ENCODE data around the gene GLUL. TPM values are rescaled to one million over a fixed set of nuclear protein-coding genes. Genes with fewer than 3 reads are reported as not detected.
"Not testable (repeated sequence)": the region's sequence is repeated elsewhere in the genome, so short reads cannot be mapped to it uniquely, and the experiment has no call there.

Gene GLUL
- polyA plus RNA-seq, 3 donors: 305 to 322 (median 308) TPM

DNA sequence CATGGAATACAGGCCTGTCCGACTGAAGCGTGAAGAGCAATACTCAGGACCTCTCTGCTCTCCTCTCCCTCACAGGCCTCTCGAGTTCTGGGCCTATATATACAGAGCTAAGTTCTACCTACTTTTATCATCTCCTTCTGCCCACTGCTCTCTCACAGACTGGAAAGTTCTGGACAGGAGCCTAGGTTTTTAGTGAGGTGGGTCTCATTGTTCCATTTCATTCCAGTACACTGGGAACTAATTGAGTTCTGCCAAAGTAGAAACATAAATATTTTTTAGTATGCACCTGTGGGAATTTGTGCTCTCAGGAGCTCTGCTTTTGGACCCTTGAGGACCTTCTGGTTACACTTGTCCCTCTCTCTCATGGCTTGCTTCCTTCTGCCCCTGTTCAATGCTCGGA lies 9.0 kb upstream of the GLUL start, which contains the start of gene TEDDM1:
TSS of gene TEDDM1 (minus strand) at position 101 of the 400 bp plus-strand sequence. CDS start 182 bp downstream, outside the sequence.
- DNase-seq: no peak

GRCh38 chr1:182397653-182398393 lies 6.2 kb upstream of the GLUL start:
- no peak for DNase-seq

DNA sequence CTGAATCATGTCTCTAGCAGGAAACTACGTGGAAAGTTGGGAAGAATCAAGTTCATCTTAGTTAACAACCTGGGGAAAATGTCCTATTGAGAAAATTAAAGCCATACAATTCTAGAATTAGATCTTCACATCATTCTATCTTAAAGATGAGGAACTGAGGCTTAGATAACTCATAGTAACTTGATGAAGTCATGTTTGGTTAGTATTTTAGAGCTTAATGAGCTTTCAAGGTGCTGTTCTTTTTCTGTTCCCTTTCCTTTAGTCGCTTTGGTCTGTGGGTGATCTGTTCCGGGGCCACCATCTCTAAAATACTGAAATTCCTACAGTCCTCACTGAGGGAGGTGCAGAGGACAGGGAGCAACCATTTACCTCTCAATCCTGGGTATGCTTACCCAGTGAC lies 4.3 kb upstream of the GLUL start:
- DNase-seq: no peak

GRCh38 chr1:182394055-182394775 lies 2.6 kb upstream of the GLUL start:
- DNase-seq: no peak

DNA sequence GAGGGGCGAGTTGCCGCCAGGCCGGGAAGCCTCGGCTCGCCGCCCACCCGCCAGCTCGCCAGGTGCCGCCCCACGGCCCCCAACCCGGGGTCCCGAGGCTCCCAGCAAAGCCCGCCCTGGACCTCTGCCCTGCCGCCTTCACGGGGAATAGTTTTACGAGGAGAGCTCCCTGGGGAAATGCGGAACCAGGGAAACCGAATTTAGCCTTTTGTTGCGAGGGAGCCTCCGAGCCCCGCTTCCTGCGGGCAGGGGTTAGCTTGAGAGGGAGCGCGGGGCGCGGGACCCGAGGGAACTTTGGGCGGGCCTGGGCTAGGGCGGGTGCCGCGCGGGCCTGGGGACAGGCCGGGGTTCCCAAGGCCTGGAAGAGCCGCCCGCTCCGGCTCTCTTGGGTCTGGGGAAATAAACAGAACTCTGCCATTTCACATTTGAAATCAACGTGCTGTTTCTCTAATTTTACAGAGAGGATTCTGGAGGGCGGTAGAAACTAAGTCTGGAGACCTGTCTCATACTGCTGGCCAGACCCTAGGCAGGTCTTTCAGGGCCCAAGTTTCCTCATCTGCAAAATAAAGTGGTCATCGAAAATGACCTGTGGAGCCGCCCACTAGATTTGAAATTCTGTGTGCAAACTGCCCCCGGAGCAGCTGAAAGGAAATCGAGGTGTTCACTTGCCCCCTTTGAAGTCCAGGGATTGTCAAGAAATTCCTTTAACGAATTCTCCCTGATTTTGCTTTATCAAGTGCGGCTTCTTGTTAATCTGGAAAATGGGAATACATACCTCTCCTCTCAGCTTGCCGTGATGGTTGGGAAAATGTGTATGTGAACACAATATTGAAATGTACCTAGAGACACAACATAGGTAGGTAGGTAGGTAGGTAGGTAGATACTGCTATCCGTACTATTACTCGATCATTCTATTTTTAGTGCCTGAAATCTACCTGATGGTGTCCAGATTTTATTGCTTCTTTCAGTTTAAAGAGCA lies 749 bp upstream of the GLUL start:
- DNase-seq: no peak

GRCh38 chr1:182391028-182391361 lies 595 bp downstream of the GLUL start:
- DNase-seq: no peak

DNA sequence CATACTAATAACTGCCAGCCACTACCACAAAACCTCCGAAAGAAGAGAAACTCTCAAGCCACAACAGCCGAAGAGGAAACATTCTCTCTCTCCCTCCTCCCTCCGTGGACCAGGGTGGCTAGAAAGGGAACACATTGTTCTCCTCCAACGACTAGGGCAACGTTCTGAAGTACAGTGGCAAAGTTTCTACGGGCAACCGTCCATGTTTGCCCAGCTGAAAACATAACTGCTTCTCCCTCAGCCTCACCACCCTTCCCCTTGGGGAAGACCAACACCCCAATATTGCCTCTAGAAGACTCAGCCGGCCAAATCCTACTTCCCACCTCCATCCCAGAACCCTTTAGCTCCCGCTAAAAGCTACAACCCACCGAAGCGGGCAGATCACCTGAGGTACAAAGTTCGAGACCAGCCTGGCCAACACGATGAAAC lies 2.0 kb downstream of the GLUL start:
- no peak for DNase-seq

DNA sequence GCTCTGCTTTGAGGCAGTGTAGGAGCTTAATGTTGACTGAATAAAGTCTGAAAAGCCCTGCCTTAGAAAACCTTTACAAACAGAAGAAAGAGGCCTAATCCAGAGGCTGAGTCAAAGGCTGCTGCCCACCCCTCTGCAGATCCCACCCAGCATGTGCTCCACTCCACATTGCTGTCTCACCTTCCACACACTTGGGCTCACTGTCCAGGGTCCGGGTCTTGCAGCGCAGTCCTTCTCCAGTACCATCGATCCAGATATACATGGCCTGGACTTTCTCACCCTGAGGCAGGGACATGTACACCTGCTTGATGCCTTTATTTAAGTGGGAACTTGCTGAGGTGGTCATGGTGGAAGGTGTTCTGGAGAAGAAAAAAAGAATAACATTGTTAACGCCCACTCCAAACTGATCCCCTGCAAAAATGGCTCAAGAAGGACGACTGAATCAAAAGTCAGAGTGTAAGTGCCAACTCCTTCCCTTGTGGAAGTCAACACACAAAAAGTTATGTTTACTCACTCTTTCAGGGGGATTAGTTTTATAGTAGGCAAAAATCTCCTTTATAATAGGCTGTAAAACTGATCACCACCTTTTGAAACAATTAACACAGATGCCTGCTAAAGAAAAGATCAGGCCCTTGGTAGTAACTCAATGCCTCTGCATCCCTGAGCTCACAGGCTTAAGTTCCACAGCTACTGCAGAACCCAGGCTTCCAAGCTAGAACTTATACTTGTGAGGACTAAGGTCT lies 3.0 kb downstream of the GLUL start:
- DNase-seq: no peak

- no peak for DNase-seq
Observed at GRCh38 chr1:182387566-182387965, 4.0 kb downstream of the GLUL start.

GRCh38 chr1:182386980-182387379 lies 4.6 kb downstream of the GLUL start:
- no peak for DNase-seq

DNA sequence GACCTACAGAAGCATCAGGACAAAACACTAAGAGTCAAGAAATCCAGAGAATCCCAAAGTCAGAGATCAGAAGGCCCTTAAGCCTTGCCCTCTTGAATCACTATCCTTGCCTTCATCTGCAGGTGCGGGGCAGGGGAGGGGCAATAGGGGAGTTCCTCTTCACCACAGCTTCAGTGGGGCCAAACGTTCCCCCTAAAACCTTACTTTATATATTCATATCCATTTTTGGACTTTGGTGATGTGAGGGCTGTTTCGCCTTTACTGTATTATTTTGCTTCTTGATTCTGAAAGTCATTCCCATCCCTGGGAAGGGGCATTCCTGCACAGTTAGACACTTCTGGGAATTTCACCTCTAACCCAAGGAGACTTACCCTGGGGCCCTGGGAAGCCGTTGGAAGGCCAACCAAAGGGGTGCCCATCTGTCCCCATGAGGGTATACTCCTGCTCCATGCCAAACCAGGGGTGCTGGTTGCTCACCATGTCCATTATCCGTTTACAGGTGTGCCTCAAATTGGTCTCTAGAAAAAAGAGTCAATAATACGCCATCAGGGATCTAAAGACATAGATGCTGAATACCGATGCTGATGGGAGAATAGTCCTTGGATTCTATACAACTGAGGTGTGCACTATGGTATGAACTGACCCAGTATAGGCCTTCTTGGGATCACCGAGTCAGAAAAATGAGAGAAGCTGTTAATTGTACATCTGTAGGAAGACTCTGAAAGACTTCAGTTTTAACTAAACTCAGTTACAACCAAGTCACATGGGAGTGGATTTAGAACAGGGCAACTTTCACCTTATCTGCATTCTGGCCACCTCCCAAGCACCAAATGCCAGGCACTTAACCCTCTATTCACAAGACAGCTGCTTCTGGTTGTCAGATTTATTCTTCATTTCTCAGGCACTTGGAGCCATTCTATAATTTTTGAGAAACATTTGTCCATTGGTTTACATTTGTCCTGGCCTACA lies 5.4 kb downstream of the GLUL start:
- DNase-seq: no peak

GRCh38 chr1:182384387-182384960 lies 7.1 kb downstream of the GLUL start:
- DNase-seq: no peak

- DNase-seq: no peak
Observed at GRCh38 chr1:182383934-182384333, 7.7 kb downstream of the GLUL start.

- DNase-seq: no peak
Observed at GRCh38 chr1:182383037-182383661, 8.4 kb downstream of the GLUL start.

GRCh38 chr1:182381962-182382819 lies 9.4 kb downstream of the GLUL start:
- no peak for DNase-seq

GRCh38 chr1:182380199-182380598 lies 11.4 kb downstream of the GLUL start:
- no peak for DNase-seq

GRCh38 chr1:182379781-182380180 lies 11.8 kb downstream of the GLUL start:
- DNase-seq: not testable (repeated sequence)

DNA sequence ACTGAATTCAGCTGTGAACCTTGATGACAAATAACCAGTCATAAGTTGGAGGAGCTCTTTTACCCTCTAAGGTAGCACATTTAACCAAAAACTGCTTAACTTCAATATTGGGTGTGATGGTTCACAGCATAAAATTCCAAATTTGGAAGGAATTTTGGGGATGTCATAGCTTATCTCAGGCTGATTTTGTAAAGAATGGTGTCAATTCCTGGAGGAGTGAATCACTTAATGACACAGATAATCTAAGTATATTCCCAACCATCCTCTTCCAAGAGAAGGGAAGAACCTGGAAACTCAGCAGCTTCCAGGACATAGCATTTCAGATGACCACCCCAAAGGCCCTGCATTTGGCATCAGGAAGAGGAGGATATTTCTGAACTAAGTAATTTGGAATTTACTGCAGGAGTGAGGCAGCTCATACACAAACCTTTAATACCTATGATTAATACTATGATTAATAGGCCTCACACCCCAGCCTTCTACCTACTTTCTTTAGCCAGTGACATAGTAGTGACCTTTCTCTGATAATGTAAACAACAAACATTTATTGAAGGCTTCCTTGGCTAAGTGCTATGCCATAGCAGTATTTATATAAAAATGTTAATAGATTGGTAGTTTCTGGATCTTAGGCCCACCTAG lies 14.5 kb downstream of the GLUL start:
- DNase-seq: no peak

Data from renal pelvis (tissue), 4 donors.